DOHH2 (cell line): ENCODE results near the gene ALG6.

Experiments used
- H3F3A ChIP-seq: fragments of 200-600 bp; sonication (generic), shearing (Covaris generic); 2 replicates; pipeline ENCODE4 v1.6.0; 2016; ENCODE audit warnings: antibody characterized with exemption, mild to moderate bottlenecking; ENCODE audit not compliant: control insufficient read depth, insufficient read depth
- H3K27ac ChIP-seq: fragments of 200-600 bp; sonication (generic); 2 replicates; pipeline ENCODE4 v1.5.1; 2014; ENCODE audit warnings: low read depth, mild to moderate bottlenecking, low read length, moderate library complexity
- H3K27me3 ChIP-seq: fragments of 200-600 bp; sonication (generic); 2 replicates; pipeline ENCODE4 v1.6.1; 2014; ENCODE audit warnings: mild to moderate bottlenecking, low read length, mixed read lengths; ENCODE audit not compliant: control insufficient read depth
- H3K36me3 ChIP-seq: fragments of 200-600 bp; sonication (generic); 2 replicates; pipeline ENCODE4 v1.6.1; 2014; ENCODE audit warnings: mild to moderate bottlenecking, low read length, moderate library complexity, mixed read lengths; ENCODE audit not compliant: control insufficient read depth
- H3K4me1 ChIP-seq: fragments of 200-600 bp; sonication (generic); 2 replicates; pipeline ENCODE4 v1.6.1; 2014; ENCODE audit warnings: mild to moderate bottlenecking, low read length, mixed read lengths; ENCODE audit not compliant: control insufficient read depth
- H3K4me2 ChIP-seq: fragments of 200-600 bp; sonication (generic); 2 replicates; pipeline ENCODE4 v1.6.0; 2014; ENCODE audit warnings: mild to moderate bottlenecking, low read length, moderate library complexity
- H3K4me3 ChIP-seq: fragments of 200-600 bp; sonication (generic); 2 replicates; pipeline ENCODE4 v1.5.1; 2014; ENCODE audit warnings: mild to moderate bottlenecking, low read length, mixed read lengths
- H3K79me2 ChIP-seq: fragments of 200-600 bp; sonication (generic); 2 replicates; pipeline ENCODE4 v1.6.1; 2014; ENCODE audit warnings: mild to moderate bottlenecking, low read length, mixed read lengths; ENCODE audit not compliant: control insufficient read depth
- H3K9me2 ChIP-seq: fragments of 200-600 bp; sonication (generic); replicated peaks from 2 replicates; pipeline ENCODE4 v1.6.1; 2014; ENCODE audit warnings: mild to moderate bottlenecking, low read length, mixed read lengths; ENCODE audit not compliant: control insufficient read depth
- H3K9me3 ChIP-seq: fragments of 200-600 bp; sonication (generic); 2 replicates; pipeline ENCODE4 v1.6.1; 2014; ENCODE audit warnings: antibody characterized with exemption, low read length, mixed read lengths; ENCODE audit not compliant: control insufficient read depth, insufficient read depth
- H4K20me1 ChIP-seq: fragments of 200-600 bp; sonication (generic); 2 replicates; pipeline ENCODE4 v1.6.0; 2014; ENCODE audit warnings: low read depth, mild to moderate bottlenecking, antibody characterized with exemption, low read length, moderate library complexity; ENCODE audit not compliant: control insufficient read depth, insufficient read depth
- EZH2phosphoT487 ChIP-seq: fragments of 200-600 bp; sonication (generic); IDR thresholded peaks from 2 replicates; pipeline ENCODE4 v1.6.1; 2017; ENCODE audit warnings: borderline replicate concordance, mild to moderate bottlenecking, antibody characterized with exemption, low read length, moderate library complexity, mixed read lengths
- TF ChIP-seq, protein P1 (sequence below): fragments of 200-600 bp; sonication (generic); IDR thresholded peaks from one replicate; pipeline ENCODE4 v1.5.1; 2014; ENCODE audit warnings: antibody characterized with exemption, mild to moderate bottlenecking, low read depth, low read length; ENCODE audit not compliant: poor library complexity, severe bottlenecking

ALG6 gene

DNA sequence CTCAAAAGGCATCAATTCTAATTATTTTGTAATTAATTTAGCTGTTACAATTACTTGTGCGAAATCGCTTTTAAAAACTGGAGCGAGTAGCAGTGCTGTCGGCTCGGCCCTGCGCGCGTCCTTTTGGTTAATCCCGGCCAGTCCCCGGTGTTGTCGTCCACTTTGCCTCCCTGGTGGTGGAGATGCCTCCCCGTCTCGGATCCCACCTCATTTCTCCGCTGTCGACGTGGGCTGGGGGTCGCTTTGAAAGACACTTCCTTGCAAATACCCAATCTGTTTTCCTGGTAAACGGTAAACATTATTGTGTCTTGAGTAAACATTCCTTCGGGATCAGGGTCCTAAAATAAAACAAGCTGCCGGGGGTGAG is 41.3 kb upstream of the ALG6 start:
- Histone ChIP-seq H3K4me3 (no peak overlapping the region), H3K4me1 (peaks cover 15% of the 10 kb centered on the region), H3F3A (peaks cover 5% of the 10 kb centered on the region; the same call in 1 of the 2 replicates), H3K4me2 (no peak overlapping the region), H3K9me2 (no peaks in the 10 kb centered on the region), H3K36me3 (no peaks in the 10 kb centered on the region), H3K79me2 (no peaks in the 10 kb centered on the region), H3K27me3 (no peaks in the 10 kb centered on the region), H3K27ac (no peak overlapping the region), H3K9me3 (peaks cover 4% of the 10 kb centered on the region; the same call in 1 of the 2 replicates), H4K20me1 (no peaks in the 10 kb centered on the region)
- TF ChIP-seq, protein P1, sequence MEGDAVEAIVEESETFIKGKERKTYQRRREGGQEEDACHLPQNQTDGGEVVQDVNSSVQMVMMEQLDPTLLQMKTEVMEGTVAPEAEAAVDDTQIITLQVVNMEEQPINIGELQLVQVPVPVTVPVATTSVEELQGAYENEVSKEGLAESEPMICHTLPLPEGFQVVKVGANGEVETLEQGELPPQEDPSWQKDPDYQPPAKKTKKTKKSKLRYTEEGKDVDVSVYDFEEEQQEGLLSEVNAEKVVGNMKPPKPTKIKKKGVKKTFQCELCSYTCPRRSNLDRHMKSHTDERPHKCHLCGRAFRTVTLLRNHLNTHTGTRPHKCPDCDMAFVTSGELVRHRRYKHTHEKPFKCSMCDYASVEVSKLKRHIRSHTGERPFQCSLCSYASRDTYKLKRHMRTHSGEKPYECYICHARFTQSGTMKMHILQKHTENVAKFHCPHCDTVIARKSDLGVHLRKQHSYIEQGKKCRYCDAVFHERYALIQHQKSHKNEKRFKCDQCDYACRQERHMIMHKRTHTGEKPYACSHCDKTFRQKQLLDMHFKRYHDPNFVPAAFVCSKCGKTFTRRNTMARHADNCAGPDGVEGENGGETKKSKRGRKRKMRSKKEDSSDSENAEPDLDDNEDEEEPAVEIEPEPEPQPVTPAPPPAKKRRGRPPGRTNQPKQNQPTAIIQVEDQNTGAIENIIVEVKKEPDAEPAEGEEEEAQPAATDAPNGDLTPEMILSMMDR, result no peak
- TF ChIP-seq EZH2phosphoT487, result no peak

DNA sequence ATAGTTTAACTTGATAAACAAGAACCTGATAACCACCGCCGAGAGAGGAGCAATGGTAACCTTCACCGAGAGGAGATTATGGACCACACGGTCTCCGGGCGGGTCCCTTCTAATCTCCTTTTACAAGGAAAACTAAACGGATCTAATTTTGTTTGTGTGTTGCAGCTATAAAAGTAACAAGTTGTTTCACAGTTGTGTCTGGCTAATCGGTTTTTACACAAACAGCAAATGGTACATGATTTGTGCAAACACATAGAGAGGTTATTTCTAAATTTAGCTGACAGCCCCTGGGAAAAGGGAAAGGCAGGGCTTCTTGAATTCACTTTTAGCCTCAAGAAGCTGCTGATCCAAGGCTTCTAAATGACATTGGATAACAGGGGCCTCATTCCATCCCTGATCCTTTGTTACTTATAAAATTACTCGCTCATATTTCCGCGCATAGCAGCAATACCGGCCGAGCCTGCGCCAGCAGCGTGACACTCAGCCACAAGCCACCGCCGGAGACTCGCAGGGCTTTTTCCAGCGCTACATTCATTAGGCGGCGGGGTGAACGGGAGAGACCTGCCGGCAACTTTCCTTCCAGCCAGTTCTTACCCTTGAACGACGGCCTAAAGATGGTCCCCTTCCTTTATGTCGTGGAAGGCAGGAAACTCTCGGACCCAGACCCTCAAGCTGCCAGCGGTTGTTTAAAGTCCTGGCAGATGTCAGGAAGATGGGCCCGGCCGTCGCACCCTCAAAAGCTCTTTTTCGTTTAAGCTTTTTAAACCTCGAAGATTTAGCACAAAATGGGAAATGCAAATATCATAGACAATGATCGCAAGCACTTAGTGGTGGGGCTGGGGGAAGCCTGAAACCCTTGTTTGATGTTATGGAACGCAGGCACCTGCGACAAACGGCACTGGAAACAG is 40.7 kb upstream of the ALG6 start:
- H3K27me3 ChIP-seq, result no peaks in the 10 kb centered on the region
- H3K4me1 ChIP-seq, result peaks cover 15% of the 10 kb centered on the region
- no peak for TF ChIP-seq EZH2phosphoT487
- TF ChIP-seq, protein P1, result no peak
- peaks cover 5% of the 10 kb centered on the region; the same call in 1 of the 2 replicates for H3F3A ChIP-seq
- H3K4me3 ChIP-seq, result no peak overlapping the region
- no peaks in the 10 kb centered on the region for H3K36me3 ChIP-seq
- H3K27ac ChIP-seq, result no peak overlapping the region
- peaks cover 4% of the 10 kb centered on the region; the same call in 1 of the 2 replicates for H3K9me3 ChIP-seq
- no peaks in the 10 kb centered on the region for H4K20me1 ChIP-seq
- no peaks in the 10 kb centered on the region for H3K79me2 ChIP-seq
- peak overlapping the region; percentile 57 for H3K4me2 ChIP-seq
- no peaks in the 10 kb centered on the region for H3K9me2 ChIP-seq

DNA sequence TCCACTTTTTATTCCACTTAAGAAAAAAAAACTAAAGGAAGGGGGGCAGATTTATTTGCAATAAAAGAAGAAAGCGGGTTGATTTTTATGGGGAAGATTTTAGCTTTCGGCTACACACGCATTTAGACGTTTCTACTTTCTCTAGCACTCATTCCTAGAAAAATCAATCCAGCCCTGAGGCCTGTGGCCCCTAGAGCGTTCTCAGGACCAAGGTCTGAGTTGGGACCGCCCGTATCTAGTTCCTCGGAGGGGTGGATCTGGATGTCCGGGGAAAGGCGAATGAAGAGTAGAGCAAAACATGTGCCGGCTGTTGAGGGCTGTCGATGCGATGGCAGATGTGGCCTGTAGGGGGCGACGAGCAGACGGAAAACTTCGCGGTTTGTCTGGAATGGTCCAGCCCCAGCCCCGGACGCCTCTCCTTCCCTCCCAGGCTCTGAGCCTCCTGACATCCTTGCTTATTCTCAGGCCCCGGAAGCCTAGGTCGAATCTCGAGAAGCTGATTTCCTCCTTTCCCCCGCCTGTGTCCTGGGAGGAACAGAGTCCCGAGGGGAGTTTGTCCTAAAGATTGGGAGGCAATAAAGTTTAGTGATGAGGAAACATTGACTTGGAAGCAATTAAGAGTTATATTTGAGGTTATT is 39.9 kb upstream of the ALG6 start:
- peak overlapping the region; percentile 57 for H3K4me2 ChIP-seq
- TF ChIP-seq EZH2phosphoT487, result no peak
- TF ChIP-seq, protein P1, result peak; percentile 95

More for the DNA sequence above, 39.9 kb upstream of the ALG6 start:
- Histone ChIP-seq H3F3A (peaks cover 5% of the 10 kb centered on the region; the same call in 1 of the 2 replicates), H3K36me3 (no peaks in the 10 kb centered on the region), H3K79me2 (no peaks in the 10 kb centered on the region), H4K20me1 (no peaks in the 10 kb centered on the region), H3K27me3 (no peaks in the 10 kb centered on the region), H3K9me3 (no peaks in the 10 kb centered on the region; the same call in 1 of the 2 replicates), H3K4me3 (peak overlapping the region; percentile 44), H3K9me2 (no peaks in the 10 kb centered on the region), H3K4me1 (peaks cover 15% of the 10 kb centered on the region), H3K27ac (no peak overlapping the region)
